ENCODE data around the gene TMEM219.
"Not testable (repeated sequence)": the region's sequence is repeated elsewhere in the genome, so short reads cannot be mapped to it uniquely, and the experiment has no call there.

The TMEM219 gene

DNA sequence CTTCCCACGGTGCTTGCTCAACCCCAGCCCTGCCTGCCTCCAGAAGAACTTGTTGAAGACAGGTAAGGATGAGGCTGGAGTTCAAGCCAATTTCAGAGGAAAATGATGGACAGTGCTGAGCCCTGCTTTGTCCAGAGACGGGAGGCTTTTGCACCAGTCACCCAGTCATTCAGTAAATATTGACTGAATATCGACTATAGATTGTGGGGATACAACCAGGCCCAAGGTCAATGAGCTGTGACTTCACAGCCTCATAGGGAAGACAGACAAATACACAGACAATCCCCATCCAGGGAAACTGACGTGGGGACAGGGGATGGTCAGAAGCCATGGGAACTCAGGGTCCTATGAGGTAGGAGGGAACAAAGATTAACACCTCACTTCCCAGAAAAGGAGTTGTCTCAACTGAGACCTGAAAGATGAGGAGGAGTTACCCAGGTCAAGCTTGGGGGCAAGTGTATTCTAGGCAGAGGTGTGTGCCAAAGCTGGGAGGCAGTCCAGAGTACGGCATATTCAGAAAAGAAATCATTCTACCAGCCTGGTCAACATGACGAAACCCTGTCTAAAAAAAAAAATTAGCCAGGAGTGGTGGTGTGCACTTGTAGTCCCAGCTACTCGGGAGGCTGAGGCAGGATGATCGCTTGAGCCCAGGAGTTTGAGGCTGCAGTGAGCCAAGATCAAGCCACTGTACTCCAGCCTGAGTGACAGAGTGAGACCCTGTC, 54.8 kb downstream of the TMEM219 start:
- no peak for DNase-seq

DNA sequence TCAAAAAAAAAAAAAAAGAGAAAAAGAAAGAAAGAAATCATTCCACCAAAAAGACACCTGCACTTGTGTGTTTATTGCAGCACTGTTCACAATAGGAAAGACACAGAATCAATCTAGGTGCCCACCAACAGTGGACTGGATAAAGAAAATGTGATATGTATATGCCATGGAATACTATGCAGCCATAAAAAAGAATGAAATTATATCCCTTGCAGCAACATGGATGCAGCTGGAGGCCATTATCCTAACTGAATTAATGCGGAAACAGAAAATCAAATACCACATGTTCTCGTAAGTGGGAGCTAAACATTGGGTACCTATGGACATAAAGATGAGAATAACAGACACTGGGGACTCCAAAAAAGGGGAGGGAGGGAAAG, 55.4 kb downstream of the TMEM219 start:
- no peak for DNase-seq

- not testable (repeated sequence) for DNase-seq
These were observed 56.1 kb downstream of the TMEM219 start for GRCh38 chr16:30017937-30018336.

DNA sequence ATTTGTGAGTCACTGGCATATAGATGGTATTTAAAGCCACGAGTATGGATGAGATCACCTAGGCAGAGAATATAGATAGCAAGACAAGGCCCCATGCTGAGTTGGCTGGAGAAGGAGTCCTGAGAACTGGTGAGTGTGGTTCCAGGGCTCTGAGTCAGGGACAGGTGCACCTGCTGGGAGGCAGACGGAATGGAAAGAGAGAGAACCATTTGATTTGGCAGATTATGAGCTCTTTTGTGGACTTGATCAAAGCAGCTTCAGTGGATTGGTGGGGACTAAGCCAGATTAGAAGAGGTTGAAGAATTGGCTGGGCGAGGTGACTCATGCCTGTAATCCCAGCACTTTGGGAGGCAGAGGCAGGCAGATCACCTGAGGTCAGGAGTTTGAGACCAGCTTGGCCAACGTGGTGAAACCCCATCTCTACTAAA, 56.9 kb downstream of the TMEM219 start:
- DNase-seq = no peak

Measured in CD4-positive, alpha-beta T cell treated with Interleukin-15 for 1 hour (primary cell).